22Rv1 (cell line): ENCODE results near the gene BORCS8.

ENCODE experiments used
- H3K27ac ChIP-seq: fragments of 450-650 bp; 2 replicates; pipeline ENCODE4 v1.5.1; 2017
- ZFX ChIP-seq: fragments of 450-650 bp; IDR thresholded peaks from 2 replicates; pipeline ENCODE4 v1.6.1; 2017; ENCODE audit warnings: antibody characterized with exemption, borderline replicate concordance
- TF ChIP-seq, protein P1 (sequence below): fragments of 450-650 bp; IDR thresholded peaks from 2 replicates; pipeline ENCODE4 v1.5.1; 2017; ENCODE audit warnings: mild to moderate bottlenecking

Gene BORCS8

GRCh38 chr19:19133985-19134384 is 58.0 kb downstream of the BORCS8 start:
- TF ChIP-seq, protein P1, sequence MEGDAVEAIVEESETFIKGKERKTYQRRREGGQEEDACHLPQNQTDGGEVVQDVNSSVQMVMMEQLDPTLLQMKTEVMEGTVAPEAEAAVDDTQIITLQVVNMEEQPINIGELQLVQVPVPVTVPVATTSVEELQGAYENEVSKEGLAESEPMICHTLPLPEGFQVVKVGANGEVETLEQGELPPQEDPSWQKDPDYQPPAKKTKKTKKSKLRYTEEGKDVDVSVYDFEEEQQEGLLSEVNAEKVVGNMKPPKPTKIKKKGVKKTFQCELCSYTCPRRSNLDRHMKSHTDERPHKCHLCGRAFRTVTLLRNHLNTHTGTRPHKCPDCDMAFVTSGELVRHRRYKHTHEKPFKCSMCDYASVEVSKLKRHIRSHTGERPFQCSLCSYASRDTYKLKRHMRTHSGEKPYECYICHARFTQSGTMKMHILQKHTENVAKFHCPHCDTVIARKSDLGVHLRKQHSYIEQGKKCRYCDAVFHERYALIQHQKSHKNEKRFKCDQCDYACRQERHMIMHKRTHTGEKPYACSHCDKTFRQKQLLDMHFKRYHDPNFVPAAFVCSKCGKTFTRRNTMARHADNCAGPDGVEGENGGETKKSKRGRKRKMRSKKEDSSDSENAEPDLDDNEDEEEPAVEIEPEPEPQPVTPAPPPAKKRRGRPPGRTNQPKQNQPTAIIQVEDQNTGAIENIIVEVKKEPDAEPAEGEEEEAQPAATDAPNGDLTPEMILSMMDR = no peak
- H3K27ac ChIP-seq = no peak overlapping the region

- TF ChIP-seq ZFX = no peak
- TF ChIP-seq, protein P1 = no peak
- no peak overlapping the region for H3K27ac ChIP-seq
Measured at GRCh38 chr19:19132912-19133311, 59.0 kb downstream of the BORCS8 start.

DNA sequence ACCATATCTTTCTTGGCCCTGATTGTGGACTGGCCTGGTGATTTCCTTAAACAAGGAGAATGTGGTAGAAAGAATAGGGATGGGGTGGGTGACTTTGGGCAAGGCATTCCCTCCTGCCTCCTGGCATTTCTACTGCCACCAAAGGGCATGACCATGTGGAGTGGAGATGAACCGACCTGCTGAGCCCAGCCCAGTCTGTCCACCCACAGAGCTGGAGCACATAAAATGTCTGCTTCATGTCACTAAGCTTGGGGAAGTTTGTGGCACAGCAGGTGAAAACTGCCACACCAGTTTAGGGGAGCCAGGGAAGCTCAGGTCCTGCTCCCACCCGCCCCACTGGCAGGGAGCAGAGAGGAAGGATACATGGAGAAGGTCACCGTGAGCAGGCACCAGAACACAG is 60.0 kb downstream of the BORCS8 start:
- TF ChIP-seq, protein P1 = no peak
- no peak for TF ChIP-seq ZFX
- no peak overlapping the region for H3K27ac ChIP-seq
